ENCODE data around the gene CHRNA4.

DNA sequence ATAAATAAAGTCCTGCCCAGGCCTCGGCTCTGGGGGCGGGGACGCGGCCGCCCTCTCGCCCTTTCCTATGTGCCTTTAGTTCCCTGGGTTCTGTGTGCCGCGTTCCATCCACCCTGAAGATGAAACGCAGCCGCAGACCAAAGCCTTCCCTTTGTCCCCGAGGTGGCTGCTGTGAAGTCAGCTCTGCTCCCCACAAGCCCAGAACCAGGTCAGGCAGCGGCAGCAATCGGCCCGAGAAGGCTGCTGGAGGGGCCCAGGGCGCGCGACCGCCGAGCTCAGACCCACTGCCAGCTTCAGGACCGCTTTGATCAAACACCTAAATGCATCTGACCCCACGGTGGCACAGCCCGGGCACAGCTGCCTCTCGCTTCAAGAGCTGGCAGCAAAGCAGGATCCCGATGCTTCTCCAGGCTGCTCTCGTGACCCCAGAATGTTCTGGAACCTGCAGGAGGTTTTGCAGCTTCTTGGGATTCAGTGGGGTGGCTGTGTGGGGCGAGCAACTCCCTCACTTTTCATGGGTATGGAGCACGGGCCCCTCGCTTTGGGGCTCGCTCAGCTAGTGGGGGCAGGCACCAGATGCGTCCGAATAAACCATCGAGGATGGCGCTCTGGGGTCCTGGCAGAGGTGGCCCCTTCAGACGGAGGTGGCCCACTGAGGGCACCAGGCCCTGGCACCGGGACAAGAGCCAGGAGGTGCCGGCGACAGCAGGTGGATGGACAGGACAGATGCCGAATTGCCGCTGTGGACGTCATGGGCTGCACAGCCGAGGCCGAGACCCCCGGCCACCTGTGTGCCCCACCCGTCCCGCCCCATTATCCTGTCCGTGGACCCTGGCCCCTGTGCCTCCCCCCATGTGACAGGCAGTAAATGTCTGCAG is 13.0 kb downstream of the CHRNA4 start:
- TF ChIP-seq, protein P1, sequence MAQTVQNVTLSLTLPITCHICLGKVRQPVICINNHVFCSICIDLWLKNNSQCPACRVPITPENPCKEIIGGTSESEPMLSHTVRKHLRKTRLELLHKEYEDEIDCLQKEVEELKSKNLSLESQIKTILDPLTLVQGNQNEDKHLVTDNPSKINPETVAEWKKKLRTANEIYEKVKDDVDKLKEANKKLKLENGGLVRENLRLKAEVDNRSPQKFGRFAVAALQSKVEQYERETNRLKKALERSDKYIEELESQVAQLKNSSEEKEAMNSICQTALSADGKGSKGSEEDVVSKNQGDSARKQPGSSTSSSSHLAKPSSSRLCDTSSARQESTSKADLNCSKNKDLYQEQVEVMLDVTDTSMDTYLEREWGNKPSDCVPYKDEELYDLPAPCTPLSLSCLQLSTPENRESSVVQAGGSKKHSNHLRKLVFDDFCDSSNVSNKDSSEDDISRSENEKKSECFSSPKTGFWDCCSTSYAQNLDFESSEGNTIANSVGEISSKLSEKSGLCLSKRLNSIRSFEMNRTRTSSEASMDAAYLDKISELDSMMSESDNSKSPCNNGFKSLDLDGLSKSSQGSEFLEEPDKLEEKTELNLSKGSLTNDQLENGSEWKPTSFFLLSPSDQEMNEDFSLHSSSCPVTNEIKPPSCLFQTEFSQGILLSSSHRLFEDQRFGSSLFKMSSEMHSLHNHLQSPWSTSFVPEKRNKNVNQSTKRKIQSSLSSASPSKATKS (CRISPR knock-in tag; IDR thresholded peaks at IDR 0.05): no peak
- TF ChIP-seq, protein P2, sequence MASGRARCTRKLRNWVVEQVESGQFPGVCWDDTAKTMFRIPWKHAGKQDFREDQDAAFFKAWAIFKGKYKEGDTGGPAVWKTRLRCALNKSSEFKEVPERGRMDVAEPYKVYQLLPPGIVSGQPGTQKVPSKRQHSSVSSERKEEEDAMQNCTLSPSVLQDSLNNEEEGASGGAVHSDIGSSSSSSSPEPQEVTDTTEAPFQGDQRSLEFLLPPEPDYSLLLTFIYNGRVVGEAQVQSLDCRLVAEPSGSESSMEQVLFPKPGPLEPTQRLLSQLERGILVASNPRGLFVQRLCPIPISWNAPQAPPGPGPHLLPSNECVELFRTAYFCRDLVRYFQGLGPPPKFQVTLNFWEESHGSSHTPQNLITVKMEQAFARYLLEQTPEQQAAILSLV (tag; IDR thresholded peaks at IDR 0.05): no peak
- no peak for TF ChIP-seq ZBTB1 (CRISPR knock-in tag; IDR thresholded peaks at IDR 0.05; ENCODE audit: borderline replicate concordance, low read depth)

All from K562 (cell line).